Measurements from ENCODE around the gene MRGPRF.

Gene MRGPRF

DNA sequence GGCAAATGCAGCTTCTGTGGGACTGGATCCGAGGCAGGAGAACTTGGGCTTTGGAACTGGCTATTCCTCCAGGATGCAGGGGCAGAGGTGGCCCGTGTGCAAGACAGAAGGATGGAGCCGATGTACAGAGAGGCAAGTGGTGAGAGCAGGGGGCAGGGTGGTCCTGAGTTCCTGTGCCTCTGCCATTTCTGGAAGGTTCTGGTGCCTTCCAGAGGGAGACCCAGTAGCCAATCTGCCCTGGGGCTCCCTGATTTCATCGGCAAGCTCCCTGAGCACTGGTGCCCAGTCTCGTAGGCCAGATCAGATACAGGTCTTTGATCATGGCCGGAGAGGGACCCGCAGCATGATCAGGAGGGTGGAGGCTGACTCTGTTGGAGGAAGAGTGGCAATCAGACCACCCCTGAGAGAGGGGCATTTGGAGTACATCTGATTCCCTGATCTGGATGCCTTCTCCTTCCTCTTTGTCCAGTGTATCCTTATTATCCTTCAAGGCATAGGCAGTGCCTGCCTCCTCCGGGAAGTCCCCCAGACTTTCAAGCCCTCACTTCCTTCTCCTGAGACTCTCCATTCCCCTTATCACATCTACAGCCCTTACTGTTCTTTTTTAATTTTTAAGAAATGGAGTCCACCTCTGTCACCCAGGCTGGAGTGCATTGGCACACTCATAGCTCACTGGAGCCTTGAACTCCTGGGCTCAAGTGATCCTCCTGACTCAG, 42.0 kb downstream of the MRGPRF start:
- TF ChIP-seq, protein P1, sequence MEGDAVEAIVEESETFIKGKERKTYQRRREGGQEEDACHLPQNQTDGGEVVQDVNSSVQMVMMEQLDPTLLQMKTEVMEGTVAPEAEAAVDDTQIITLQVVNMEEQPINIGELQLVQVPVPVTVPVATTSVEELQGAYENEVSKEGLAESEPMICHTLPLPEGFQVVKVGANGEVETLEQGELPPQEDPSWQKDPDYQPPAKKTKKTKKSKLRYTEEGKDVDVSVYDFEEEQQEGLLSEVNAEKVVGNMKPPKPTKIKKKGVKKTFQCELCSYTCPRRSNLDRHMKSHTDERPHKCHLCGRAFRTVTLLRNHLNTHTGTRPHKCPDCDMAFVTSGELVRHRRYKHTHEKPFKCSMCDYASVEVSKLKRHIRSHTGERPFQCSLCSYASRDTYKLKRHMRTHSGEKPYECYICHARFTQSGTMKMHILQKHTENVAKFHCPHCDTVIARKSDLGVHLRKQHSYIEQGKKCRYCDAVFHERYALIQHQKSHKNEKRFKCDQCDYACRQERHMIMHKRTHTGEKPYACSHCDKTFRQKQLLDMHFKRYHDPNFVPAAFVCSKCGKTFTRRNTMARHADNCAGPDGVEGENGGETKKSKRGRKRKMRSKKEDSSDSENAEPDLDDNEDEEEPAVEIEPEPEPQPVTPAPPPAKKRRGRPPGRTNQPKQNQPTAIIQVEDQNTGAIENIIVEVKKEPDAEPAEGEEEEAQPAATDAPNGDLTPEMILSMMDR (IDR thresholded peaks at IDR 0.05; ENCODE audit: low read length) = no peak
- TF ChIP-seq EZH2 (optimal IDR thresholded peaks at IDR 0.05; ENCODE audit: low read depth, low read length) = no peak
- no peak for TF ChIP-seq EZH2phosphoT487 (IDR thresholded peaks at IDR 0.05; ENCODE audit: low read length)
- H3K9me3 ChIP-seq (replicated peaks; ENCODE audit: insufficient read depth, low read length) = no peaks in the 10 kb centered on the region
- no peak overlapping the region for H3K4me2 ChIP-seq (ENCODE audit: low read depth, low read length)
- no peak overlapping the region for H3K4me3 ChIP-seq (ENCODE audit: low read length)
- no peak overlapping the region for H3K9ac ChIP-seq (ENCODE audit: low read length)
- no peak overlapping the region for H3K27ac ChIP-seq (ENCODE audit: low read length)
- no peaks in the 10 kb centered on the region for H3K36me3 ChIP-seq (replicated peaks; ENCODE audit: insufficient read depth, low read length)
- H3K4me1 ChIP-seq (ENCODE audit: low read length) = no peaks in the 10 kb centered on the region
- no peak for DNase-seq
- H3K9me2 ChIP-seq (replicated peaks; ENCODE audit: insufficient read depth, low read length) = no peaks in the 10 kb centered on the region
- H2AFZ ChIP-seq (ENCODE audit: low read length) = no peak overlapping the region
- H3K79me2 ChIP-seq (ENCODE audit: low read length) = no peaks in the 10 kb centered on the region
- peaks cover 66% of the 10 kb centered on the region for H3K27me3 ChIP-seq (replicated peaks; ENCODE audit: insufficient read depth, low read length)
- no peaks in the 10 kb centered on the region for H3F3A ChIP-seq (ENCODE audit: insufficient read depth, low read length)
- H4K20me1 ChIP-seq (ENCODE audit: insufficient read depth, low read length) = no peaks in the 10 kb centered on the region

- Histone ChIP-seq H3K4me2 (ENCODE audit: low read depth, low read length) (no peak overlapping the region), H3K79me2 (ENCODE audit: low read length) (no peaks in the 10 kb centered on the region), H2AFZ (ENCODE audit: low read length) (no peak overlapping the region), H3K9me3 (replicated peaks; ENCODE audit: insufficient read depth, low read length) (no peaks in the 10 kb centered on the region), H3K4me1 (ENCODE audit: low read length) (no peaks in the 10 kb centered on the region), H3K9ac (ENCODE audit: low read length) (no peak overlapping the region), H4K20me1 (ENCODE audit: insufficient read depth, low read length) (no peaks in the 10 kb centered on the region), H3K36me3 (replicated peaks; ENCODE audit: insufficient read depth, low read length) (no peaks in the 10 kb centered on the region), H3K27ac (ENCODE audit: low read length) (no peak overlapping the region), H3K27me3 (replicated peaks; ENCODE audit: insufficient read depth, low read length) (peaks cover 77% of the 10 kb centered on the region), H3K4me3 (ENCODE audit: low read length) (no peak overlapping the region), H3K9me2 (replicated peaks; ENCODE audit: insufficient read depth, low read length) (no peaks in the 10 kb centered on the region), H3F3A (ENCODE audit: insufficient read depth, low read length) (no peaks in the 10 kb centered on the region)
- no peak for DNase-seq
- TF ChIP-seq, protein P1 (IDR thresholded peaks at IDR 0.05; ENCODE audit: low read length) = no peak
- TF ChIP-seq EZH2 (optimal IDR thresholded peaks at IDR 0.05; ENCODE audit: low read depth, low read length) (no peak), EZH2phosphoT487 (IDR thresholded peaks at IDR 0.05; ENCODE audit: low read length) (no peak)
Measured at GRCh38 chr11:68969386-68969785, 43.7 kb downstream of the MRGPRF start.

DNA sequence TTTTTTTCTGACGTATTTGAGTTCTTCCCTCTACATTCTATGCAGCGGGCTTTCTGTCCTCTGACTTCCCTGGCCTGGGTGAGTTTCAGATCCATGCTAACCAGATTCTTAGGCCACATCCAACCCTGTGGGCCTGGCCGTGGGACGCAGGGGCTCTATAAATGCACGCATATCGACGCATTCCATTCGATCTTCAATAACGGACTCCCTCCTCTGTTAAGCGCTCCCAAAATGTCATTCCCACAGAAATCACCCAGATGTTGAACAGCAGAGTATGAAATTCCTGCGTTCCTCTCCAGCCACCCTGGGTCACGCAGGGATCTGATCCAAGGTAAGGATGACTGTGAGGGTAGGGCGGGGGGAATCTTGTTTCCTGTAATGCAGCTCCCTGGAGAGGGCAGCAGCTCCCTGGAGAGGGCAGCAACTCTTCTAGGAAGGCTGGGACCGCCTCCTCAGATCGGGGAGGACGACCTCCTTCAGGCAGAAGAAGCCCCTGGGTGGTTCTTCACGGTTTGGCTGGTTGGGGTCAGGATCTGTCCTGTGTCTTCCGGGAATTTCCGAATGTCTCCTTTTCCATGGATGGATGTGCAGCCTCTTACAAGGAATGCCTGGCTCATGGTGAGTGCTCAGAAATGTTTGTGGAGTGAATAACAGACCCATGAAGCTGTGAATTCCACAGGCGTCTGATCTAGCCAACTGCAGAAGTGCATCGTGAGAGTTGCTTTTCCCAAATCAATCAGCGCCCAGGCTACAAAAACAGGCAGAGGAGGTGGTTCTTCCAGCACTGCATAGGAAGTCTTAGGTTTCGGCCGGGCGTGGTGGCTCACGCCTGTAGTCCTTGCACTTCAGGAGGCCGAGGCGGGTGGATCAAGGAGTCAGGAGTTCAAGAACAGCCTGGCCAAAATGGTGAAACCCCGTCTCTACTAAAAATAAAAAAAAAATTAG, 44.5 kb downstream of the MRGPRF start:
- Histone ChIP-seq H3K4me2 (ENCODE audit: low read depth, low read length) (no peak overlapping the region), H3K9me2 (replicated peaks; ENCODE audit: insufficient read depth, low read length) (no peaks in the 10 kb centered on the region), H3K27me3 (replicated peaks; ENCODE audit: insufficient read depth, low read length) (peaks cover 81% of the 10 kb centered on the region), H3F3A (ENCODE audit: insufficient read depth, low read length) (no peaks in the 10 kb centered on the region), H3K27ac (ENCODE audit: low read length) (no peak overlapping the region), H2AFZ (ENCODE audit: low read length) (no peak overlapping the region), H4K20me1 (ENCODE audit: insufficient read depth, low read length) (no peaks in the 10 kb centered on the region), H3K4me1 (ENCODE audit: low read length) (no peaks in the 10 kb centered on the region), H3K36me3 (replicated peaks; ENCODE audit: insufficient read depth, low read length) (no peaks in the 10 kb centered on the region), H3K79me2 (ENCODE audit: low read length) (no peaks in the 10 kb centered on the region), H3K9me3 (replicated peaks; ENCODE audit: insufficient read depth, low read length) (no peaks in the 10 kb centered on the region), H3K4me3 (ENCODE audit: low read length) (no peak overlapping the region), H3K9ac (ENCODE audit: low read length) (no peak overlapping the region)
- DNase-seq = no peak
- TF ChIP-seq EZH2 (optimal IDR thresholded peaks at IDR 0.05; ENCODE audit: low read depth, low read length) (no peak), EZH2phosphoT487 (IDR thresholded peaks at IDR 0.05; ENCODE audit: low read length) (no peak)
- TF ChIP-seq, protein P1 (IDR thresholded peaks at IDR 0.05; ENCODE audit: low read length) = no peak

Data from MM.1S (cell line).